Sigmoid colon (tissue), 7 donors: ENCODE measurements around the gene CCR1. TPM values are rescaled to one million over a fixed set of nuclear protein-coding genes. Genes with fewer than 3 reads are reported as not detected.

Source experiments
- DNase-seq: peaks from one replicate; pipeline ENCODE4 v3.0.0-alpha.2; 2019
- H3K27ac ChIP-seq, 4 donors: fragments of 200-600 bp; sonication (generic); one replicate each; pipeline ENCODE4 v1.5.1; 2016 to 2019; ENCODE audit warnings: mild to moderate bottlenecking in 1 of 4
- H3K27me3 ChIP-seq, 3 donors: fragments of 200-600 bp; sonication (generic); one replicate each; pipeline ENCODE4 v1.5.1; 2019; ENCODE audit warnings: mild to moderate bottlenecking in 1 of 3
- H3K36me3 ChIP-seq, 4 donors: fragments of 200-600 bp; sonication (generic); one replicate each; pipeline ENCODE4 v1.5.1; 2016 to 2019
- H3K4me1 ChIP-seq, 4 donors: fragments of 200-600 bp; sonication (generic); one replicate each; pipeline ENCODE4 v1.5.1; 2017 to 2019
- H3K4me3 ChIP-seq, 4 donors: fragments of 200-600 bp; sonication (generic); one replicate each; pipeline ENCODE4 v1.5.1; 2017 to 2019; ENCODE audit warnings: mild to moderate bottlenecking in 2 of 4, moderate library complexity in 1 of 4
- H3K9me3 ChIP-seq, 4 donors: fragments of 200-600 bp in 3 of 4; sonication (generic) in 3 of 4; one replicate each; pipeline versions ENCODE4 v1.5.1 to v1.6.1; 2013 to 2019
- EP300 ChIP-seq, 4 donors: sonication (generic); formaldehyde crosslinking; IDR thresholded peaks; one replicate each; pipeline ENCODE4 v1.6.1; 2017; ENCODE audit warnings: antibody characterized with exemption in 4 of 4
- POLR2A ChIP-seq, 2 donors: fragments of 450-650 bp; IDR thresholded peaks; one replicate each; pipeline ENCODE4 v1.6.1; 2016; ENCODE audit warnings: antibody characterized with exemption in 2 of 2, mild to moderate bottlenecking in 2 of 2, moderate library complexity in 2 of 2
- POLR2AphosphoS5 ChIP-seq, 4 donors: sonication (generic); formaldehyde crosslinking; IDR thresholded peaks; one replicate each; pipeline ENCODE4 v1.6.1; 2017; ENCODE audit warnings: antibody characterized with exemption in 4 of 4
- WGBS, 2 donors: extraction: QIAGEN DNeasy Blood & Tissue Kit; methylation state at CpG; one replicate each; pipeline ENCODE4 v1.1.7; 2013; 5-methylcytosine and 5-hydroxymethylcytosine counted together
- intact Hi-C: fragments of 100-400 bp; cut with DNase I; formaldehyde crosslinking; loops from one replicate; pipeline ENCODE4 v1.15.1; 2023
- polyA plus RNA-seq, 3 donors: library from polyadenylated mRNA; stranded (reverse); fragments of 200-250 nt; gene quantifications; one replicate each; pipeline ENCODE4 v1.2.3, GENCODE V29; 2013
- total RNA-seq, 4 donors: library from RNA; depleted of rRNA; stranded (reverse); fragments of >200 nt; gene quantifications; one replicate each; pipeline ENCODE4 v1.1.0, GENCODE V29; 2016
- TF ChIP-seq, protein P1 (sequence below), 4 experiments: fragments of 450-650 bp in 3 of 4; fragments of 200-600 bp in 1 of 4; IDR thresholded peaks; one replicate each; pipeline ENCODE4 v1.5.1; 2016 to 2019; ENCODE audit warnings: antibody characterized with exemption in 4 of 4, mild to moderate bottlenecking in 3 of 4, moderate library complexity in 2 of 4
- donor health status: healthy with polysubstance abuse.
- donor health status: Bipolar disorder and iron deficiency.
- donor health status: healthy.

Gene CCR1
- total and polyA plus RNA-seq, 7 donors = 2.2 to 16.6 (median 8.2) TPM

DNA sequence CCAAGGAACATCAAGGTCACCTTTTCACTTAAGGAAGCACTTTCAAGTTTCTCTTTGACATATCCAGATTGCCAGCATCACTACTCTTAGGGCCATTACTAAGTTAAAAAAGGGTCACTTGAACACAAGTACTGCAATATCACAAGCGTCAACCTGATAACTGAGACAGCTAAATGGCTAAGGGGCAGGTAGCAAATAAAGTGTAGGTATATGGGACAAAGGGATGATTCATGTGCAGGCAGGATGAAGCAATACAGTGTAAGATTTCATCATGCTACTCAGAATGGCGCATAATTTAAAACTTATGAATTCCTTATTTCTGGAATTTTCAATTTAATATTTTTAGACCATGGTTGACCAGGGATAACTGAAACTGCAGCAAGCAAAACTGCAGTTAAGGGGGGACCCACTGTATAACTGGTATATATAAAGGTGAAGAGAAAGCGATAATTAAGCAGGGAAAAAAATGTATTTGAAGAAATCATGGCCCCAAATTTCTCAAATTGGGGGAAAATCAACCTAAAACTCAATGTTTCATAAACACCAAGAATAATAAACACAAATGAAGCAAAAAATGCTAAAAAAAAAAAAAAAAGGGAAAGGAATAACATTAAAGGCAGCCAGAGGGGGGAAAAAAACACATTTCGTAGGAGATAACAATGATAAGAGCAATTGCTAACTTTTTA, 13.1 kb downstream of the CCR1 start:
- no peaks in the 10 kb centered on the region for H3K36me3 ChIP-seq
- no peak for TF ChIP-seq POLR2AphosphoS5 (IDR thresholded peaks at IDR 0.05)
- no peak for TF ChIP-seq EP300 (IDR thresholded peaks at IDR 0.05)
- TF ChIP-seq, protein P1, sequence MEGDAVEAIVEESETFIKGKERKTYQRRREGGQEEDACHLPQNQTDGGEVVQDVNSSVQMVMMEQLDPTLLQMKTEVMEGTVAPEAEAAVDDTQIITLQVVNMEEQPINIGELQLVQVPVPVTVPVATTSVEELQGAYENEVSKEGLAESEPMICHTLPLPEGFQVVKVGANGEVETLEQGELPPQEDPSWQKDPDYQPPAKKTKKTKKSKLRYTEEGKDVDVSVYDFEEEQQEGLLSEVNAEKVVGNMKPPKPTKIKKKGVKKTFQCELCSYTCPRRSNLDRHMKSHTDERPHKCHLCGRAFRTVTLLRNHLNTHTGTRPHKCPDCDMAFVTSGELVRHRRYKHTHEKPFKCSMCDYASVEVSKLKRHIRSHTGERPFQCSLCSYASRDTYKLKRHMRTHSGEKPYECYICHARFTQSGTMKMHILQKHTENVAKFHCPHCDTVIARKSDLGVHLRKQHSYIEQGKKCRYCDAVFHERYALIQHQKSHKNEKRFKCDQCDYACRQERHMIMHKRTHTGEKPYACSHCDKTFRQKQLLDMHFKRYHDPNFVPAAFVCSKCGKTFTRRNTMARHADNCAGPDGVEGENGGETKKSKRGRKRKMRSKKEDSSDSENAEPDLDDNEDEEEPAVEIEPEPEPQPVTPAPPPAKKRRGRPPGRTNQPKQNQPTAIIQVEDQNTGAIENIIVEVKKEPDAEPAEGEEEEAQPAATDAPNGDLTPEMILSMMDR (IDR thresholded peaks at IDR 0.05) = no peak
- TF ChIP-seq POLR2A (IDR thresholded peaks at IDR 0.05) = no peak
- WGBS, 2 donors = 93 to 95% methylated on average over 4 of the region's 4 CpGs
- peaks cover 0 to 15% (median 4%) of the 10 kb centered on the region in 4 donors for H3K9me3 ChIP-seq
- no peaks in the 10 kb centered on the region for H3K27me3 ChIP-seq
- H3K4me1 ChIP-seq = no peaks in the 10 kb centered on the region
- H3K4me3 ChIP-seq = no peak overlapping the region
- no peak overlapping the region for H3K27ac ChIP-seq
- no peak for DNase-seq
- intact Hi-C loops = no loop called here

DNA sequence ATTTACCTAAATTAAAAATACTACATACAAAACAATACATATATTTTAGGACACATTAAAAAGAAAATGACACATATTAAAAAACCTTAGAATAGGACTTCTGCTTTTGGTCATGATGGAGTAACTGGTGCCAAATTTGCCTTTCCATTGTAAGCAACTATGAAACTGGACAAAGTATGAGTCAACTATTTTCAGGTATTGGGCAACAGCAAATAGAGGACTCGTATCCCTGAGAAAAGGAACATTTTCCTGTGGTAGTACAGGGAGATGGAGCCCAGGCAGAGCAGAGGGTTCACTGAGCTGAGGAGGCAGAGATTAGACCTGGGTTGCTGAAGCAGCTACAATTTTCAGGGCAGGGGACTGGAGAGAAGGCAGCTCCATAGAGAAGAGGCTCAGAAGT, 14.7 kb downstream of the CCR1 start:
- intact Hi-C loops = no loop called here
- Histone ChIP-seq H3K36me3 (no peaks in the 10 kb centered on the region), H3K9me3 (peaks cover 0 to 15% (median 4%) of the 10 kb centered on the region in 4 donors), H3K27me3 (no peaks in the 10 kb centered on the region), H3K4me1 (no peaks in the 10 kb centered on the region), H3K27ac (no peak overlapping the region), H3K4me3 (no peak overlapping the region)
- WGBS, 2 donors = 80% methylated on average over 1 of the region's 1 CpG
- no peak for DNase-seq
- TF ChIP-seq EP300 (IDR thresholded peaks at IDR 0.05) (no peak), POLR2A (IDR thresholded peaks at IDR 0.05) (no peak), POLR2AphosphoS5 (IDR thresholded peaks at IDR 0.05) (no peak)
- TF ChIP-seq, protein P1 (IDR thresholded peaks at IDR 0.05) = no peak

GRCh38 chr3:46192939-46193338, 15.2 kb downstream of the CCR1 start:
- intact Hi-C loops = no loop called here
- 81 to 82% methylated on average over 5 of the region's 5 CpGs for WGBS, 2 donors
- Histone ChIP-seq H3K36me3 (no peaks in the 10 kb centered on the region), H3K9me3 (peaks cover 0 to 15% (median 4%) of the 10 kb centered on the region in 4 donors), H3K27ac (no peak overlapping the region), H3K27me3 (no peaks in the 10 kb centered on the region), H3K4me3 (no peak overlapping the region), H3K4me1 (no peaks in the 10 kb centered on the region)
- DNase-seq = no peak
- TF ChIP-seq POLR2AphosphoS5 (IDR thresholded peaks at IDR 0.05) = no peak
- no peak for TF ChIP-seq EP300 (IDR thresholded peaks at IDR 0.05)
- TF ChIP-seq, protein P1 (IDR thresholded peaks at IDR 0.05) = no peak
- TF ChIP-seq POLR2A (IDR thresholded peaks at IDR 0.05) = no peak

GRCh38 chr3:46191730-46192129, 16.4 kb downstream of the CCR1 start:
- Histone ChIP-seq H3K36me3 (no peaks in the 10 kb centered on the region), H3K4me3 (no peak overlapping the region), H3K9me3 (peaks cover 0 to 15% (median 4%) of the 10 kb centered on the region in 4 donors), H3K27ac (no peak overlapping the region), H3K4me1 (no peaks in the 10 kb centered on the region), H3K27me3 (no peaks in the 10 kb centered on the region)
- no peak for TF ChIP-seq POLR2AphosphoS5 (IDR thresholded peaks at IDR 0.05)
- peak in 1 of 4 donors; percentile 7 for TF ChIP-seq EP300 (IDR thresholded peaks at IDR 0.05)
- DNase-seq = no peak
- 33 to 46% methylated on average over 3 of the region's 3 CpGs for WGBS, 2 donors
- intact Hi-C loops = no loop called here

GRCh38 chr3:46188708-46189107, 19.4 kb downstream of the CCR1 start:
- TF ChIP-seq, protein P1 (IDR thresholded peaks at IDR 0.05) = no peak
- TF ChIP-seq POLR2A (IDR thresholded peaks at IDR 0.05) = no peak
- no peak for TF ChIP-seq POLR2AphosphoS5 (IDR thresholded peaks at IDR 0.05)
- Histone ChIP-seq H3K9me3 (peaks cover 0 to 3% (median 1%) of the 10 kb centered on the region in 4 donors), H3K4me3 (no peak overlapping the region), H3K36me3 (no peaks in the 10 kb centered on the region), H3K4me1 (no peaks in the 10 kb centered on the region), H3K27ac (no peak overlapping the region), H3K27me3 (no peaks in the 10 kb centered on the region)
- no peak for DNase-seq
- intact Hi-C loops = no loop called here
- 96 to 97% methylated on average over 10 of the region's 10 CpGs for WGBS, 2 donors
